ENCODE results near the gene STK39. TPM values are rescaled to one million over a fixed set of nuclear protein-coding genes. Genes with fewer than 3 reads are reported as not detected.

Gene STK39
- total RNA-seq, 2 experiments from 2014 or later, result 33.4 to 34.8 TPM

DNA sequence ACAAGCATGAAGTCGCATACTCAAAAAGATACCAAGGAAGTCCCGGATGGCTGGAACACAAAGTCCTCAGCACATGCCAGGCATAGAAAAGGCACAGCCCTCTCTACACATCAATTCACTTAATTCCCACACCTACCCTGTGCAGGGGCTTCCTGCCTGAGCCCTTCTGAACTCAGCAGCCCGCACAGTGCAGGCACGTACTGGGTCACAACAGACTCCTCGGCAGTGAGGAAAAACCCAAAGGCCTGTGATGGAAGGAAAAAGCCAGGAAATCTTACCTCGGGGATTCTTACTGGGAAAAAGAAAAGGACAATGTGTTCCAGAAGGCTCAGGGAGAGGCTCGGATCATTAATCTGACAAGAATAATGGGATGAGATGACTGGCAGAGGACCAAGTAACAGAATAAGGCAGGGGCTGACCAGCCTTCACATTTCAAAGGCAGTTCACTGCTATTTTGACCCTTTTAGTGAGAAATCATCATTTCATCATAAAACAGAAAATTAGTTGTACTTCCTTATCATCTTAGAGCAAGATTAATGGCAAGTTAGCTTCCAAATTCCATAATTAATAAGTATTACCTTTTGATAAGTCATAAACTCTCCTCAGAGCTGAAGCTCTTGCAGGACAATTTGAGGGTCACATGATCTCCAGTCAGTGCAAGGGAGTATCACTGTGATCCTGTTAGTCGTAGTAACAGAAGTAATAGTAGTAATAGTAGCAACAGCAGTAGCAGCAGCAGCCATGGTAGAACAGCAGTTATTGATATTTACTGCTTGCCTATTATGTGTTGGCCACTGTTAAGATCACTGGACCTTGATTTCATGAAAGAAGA, 87.4 kb downstream of the STK39 start:
- ATAC-seq (no peak), DNase-seq (no peak)
- Mint-ChIP-seq H3K4me1 (ENCODE audit: low read depth) (peaks cover 15% of the 10 kb centered on the region), H3K36me3 (ENCODE audit: low read depth) (peaks cover 18% of the 10 kb centered on the region), H3K4me3 (no peak overlapping the region), H3K27me3 (ENCODE audit: low read depth) (no peaks in the 10 kb centered on the region), H3K27ac (no peak overlapping the region), H3K9me3 (ENCODE audit: insufficient read depth) (no peaks in the 10 kb centered on the region)
- ChIA-PET CTCF (interaction anchor here (1.0 to 2.8 kb wide), 7 partner anchors 10 to 188 kb away, joined by 3 to 28 read pairs (median 3); no protein-coding TSS in a partner anchor), POLR2A (no interaction called here)

GRCh38 chr2:168158586-168158985, 88.8 kb downstream of the STK39 start:
- POLR2A ChIA-PET, result no interaction called here
- CTCF ChIA-PET, result interaction anchor here (1.2 kb wide), 1 partner anchor 43 kb away, joined by 3 read pairs; no protein-coding TSS in a partner anchor
- no peak for DNase-seq
- no peak for ATAC-seq
- no peaks in the 10 kb centered on the region for H3K27me3 Mint-ChIP-seq (ENCODE audit: low read depth)
- peaks cover 11% of the 10 kb centered on the region for H3K36me3 Mint-ChIP-seq (ENCODE audit: low read depth)
- H3K9me3 Mint-ChIP-seq (ENCODE audit: insufficient read depth), result no peaks in the 10 kb centered on the region
- H3K4me3 Mint-ChIP-seq, result no peak overlapping the region
- peaks cover 13% of the 10 kb centered on the region for H3K4me1 Mint-ChIP-seq (ENCODE audit: low read depth)
- no peak overlapping the region for H3K27ac Mint-ChIP-seq

- H3K4me3 Mint-ChIP-seq, result no peak overlapping the region
- CTCF ChIA-PET, result interaction anchor here (1.2 kb wide), 1 partner anchor 43 kb away, joined by 3 read pairs; no protein-coding TSS in a partner anchor
- no peaks in the 10 kb centered on the region for H3K27me3 Mint-ChIP-seq (ENCODE audit: low read depth)
- no peak overlapping the region for H3K27ac Mint-ChIP-seq
- no peak for DNase-seq
- peaks cover 5% of the 10 kb centered on the region for H3K36me3 Mint-ChIP-seq (ENCODE audit: low read depth)
- no peaks in the 10 kb centered on the region for H3K9me3 Mint-ChIP-seq (ENCODE audit: insufficient read depth)
- ATAC-seq, result no peak
- peaks cover 13% of the 10 kb centered on the region for H3K4me1 Mint-ChIP-seq (ENCODE audit: low read depth)
- POLR2A ChIA-PET, result no interaction called here
These were observed 89.5 kb downstream of the STK39 start for GRCh38 chr2:168157926-168158325.

DNA sequence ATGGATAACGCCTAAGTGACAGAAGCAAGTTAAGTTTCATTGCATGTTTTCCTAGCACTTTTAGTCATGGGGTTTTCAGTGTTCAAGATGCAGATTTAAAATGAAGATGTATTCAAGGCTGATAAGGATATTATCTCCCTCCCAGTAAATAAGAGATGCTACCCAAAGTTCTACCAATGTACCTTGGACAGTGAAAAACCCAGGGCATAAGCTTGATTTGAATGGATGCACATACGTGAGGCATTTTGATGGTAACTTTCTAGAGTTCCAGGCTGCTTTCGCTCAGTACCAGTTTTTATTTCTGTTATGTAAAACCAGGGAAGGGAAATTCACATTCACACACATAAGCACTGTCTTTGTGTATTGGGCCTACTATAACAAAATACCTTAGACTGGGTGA, 90.3 kb downstream of the STK39 start:
- DNase-seq (no peak), ATAC-seq (no peak)
- peaks cover 11% of the 10 kb centered on the region for H3K36me3 Mint-ChIP-seq (ENCODE audit: low read depth)
- H3K4me1 Mint-ChIP-seq (ENCODE audit: low read depth), result peaks cover 13% of the 10 kb centered on the region
- ChIA-PET CTCF (interaction anchor here (1.1 to 1.5 kb wide), 5 partner anchors 18 to 180 kb away, joined by 3 to 8 read pairs (median 3); no protein-coding TSS in a partner anchor), POLR2A (no interaction called here)
- no peaks in the 10 kb centered on the region for H3K27me3 Mint-ChIP-seq (ENCODE audit: low read depth)
- H3K27ac Mint-ChIP-seq, result no peak overlapping the region
- no peak overlapping the region for H3K4me3 Mint-ChIP-seq
- H3K9me3 Mint-ChIP-seq (ENCODE audit: insufficient read depth), result no peaks in the 10 kb centered on the region

DNA sequence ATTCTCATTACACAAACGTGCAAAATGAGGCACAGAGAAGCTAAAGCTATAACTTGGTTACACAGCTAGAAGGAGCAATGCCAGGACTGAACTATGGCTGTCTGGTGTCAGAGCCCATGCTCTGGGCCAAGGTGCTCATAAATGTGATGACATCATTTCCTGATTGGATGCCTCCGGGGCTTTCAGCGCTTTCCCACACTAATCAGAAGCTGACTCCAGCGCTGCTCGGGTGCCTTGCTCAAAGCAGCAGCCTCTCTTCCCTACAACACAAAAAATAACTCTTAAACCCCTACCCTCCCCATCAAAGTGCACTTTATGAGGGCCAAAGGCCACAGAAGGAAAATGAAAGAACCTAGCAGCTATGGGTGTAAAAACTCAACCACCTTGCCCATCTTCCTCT, 90.7 kb downstream of the STK39 start:
- no peaks in the 10 kb centered on the region for H3K27me3 Mint-ChIP-seq (ENCODE audit: low read depth)
- no peak overlapping the region for H3K27ac Mint-ChIP-seq
- H3K9me3 Mint-ChIP-seq (ENCODE audit: insufficient read depth), result no peaks in the 10 kb centered on the region
- ChIA-PET POLR2A (no interaction called here), CTCF (interaction anchor here (1.0 to 1.5 kb wide), 6 partner anchors 10 to 180 kb away, joined by 3 to 8 read pairs (median 3); no protein-coding TSS in a partner anchor)
- ATAC-seq (no peak), DNase-seq (no peak)
- peaks cover 14% of the 10 kb centered on the region for H3K36me3 Mint-ChIP-seq (ENCODE audit: low read depth)
- peaks cover 13% of the 10 kb centered on the region for H3K4me1 Mint-ChIP-seq (ENCODE audit: low read depth)
- H3K4me3 Mint-ChIP-seq, result no peak overlapping the region

DNA sequence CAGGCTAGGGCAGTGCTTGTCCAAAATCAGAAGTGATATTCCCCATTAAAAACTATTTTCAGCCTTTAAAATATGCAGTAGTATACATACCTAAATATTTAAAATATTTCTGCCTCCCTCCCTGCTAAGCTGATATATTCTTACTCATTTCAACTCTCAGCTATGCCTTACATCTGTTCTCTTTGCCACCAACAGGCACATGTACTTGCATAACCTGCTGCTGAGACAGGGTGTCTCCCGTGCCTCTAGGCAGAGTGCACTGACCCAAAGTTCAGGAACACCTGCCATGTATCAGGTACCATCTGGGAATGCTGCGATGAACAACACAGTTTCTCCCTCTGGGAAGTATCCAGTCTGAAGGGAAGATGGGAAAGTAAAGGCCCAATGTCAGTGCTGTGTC, 91.7 kb downstream of the STK39 start:
- ChIA-PET CTCF (interaction anchor here (0.8 to 1.1 kb wide), 3 partner anchors 9 to 20 kb away, joined by 3 read pairs; no protein-coding TSS in a partner anchor), POLR2A (no interaction called here)
- Mint-ChIP-seq H3K4me3 (no peak overlapping the region), H3K4me1 (ENCODE audit: low read depth) (peaks cover 13% of the 10 kb centered on the region), H3K36me3 (ENCODE audit: low read depth) (peaks cover 14% of the 10 kb centered on the region), H3K27ac (no peak overlapping the region), H3K27me3 (ENCODE audit: low read depth) (no peaks in the 10 kb centered on the region), H3K9me3 (ENCODE audit: insufficient read depth) (no peaks in the 10 kb centered on the region)
- ATAC-seq (no peak), DNase-seq (no peak)

DNA sequence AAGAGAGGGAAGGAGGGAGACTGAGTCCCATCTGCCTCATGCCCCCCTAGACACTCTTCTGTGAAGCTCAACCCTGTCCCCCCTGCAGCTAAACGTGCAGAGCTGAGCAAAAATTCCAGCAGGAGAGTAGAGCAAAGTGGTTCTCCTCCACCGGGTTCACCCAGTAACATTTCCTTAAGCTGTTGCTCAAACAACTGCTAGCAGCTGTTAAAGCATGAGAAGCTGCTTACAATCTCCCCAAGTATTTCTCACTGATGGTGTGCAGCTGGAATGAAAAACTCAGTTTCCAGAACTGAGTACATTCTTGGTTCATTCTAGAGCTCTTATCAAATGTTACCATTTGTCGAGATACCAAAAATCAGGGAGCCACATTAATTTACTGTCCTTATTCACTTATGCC, 92.3 kb downstream of the STK39 start:
- Mint-ChIP-seq H3K27ac (no peak overlapping the region), H3K4me1 (ENCODE audit: low read depth) (peaks cover 15% of the 10 kb centered on the region), H3K27me3 (ENCODE audit: low read depth) (no peaks in the 10 kb centered on the region), H3K9me3 (ENCODE audit: insufficient read depth) (no peaks in the 10 kb centered on the region), H3K36me3 (ENCODE audit: low read depth) (peaks cover 14% of the 10 kb centered on the region), H3K4me3 (no peak overlapping the region)
- ChIA-PET POLR2A (no interaction called here), CTCF (interaction anchor here (0.8 kb wide), 1 partner anchor 10 kb away, joined by 3 read pairs; no protein-coding TSS in a partner anchor)
- ATAC-seq, result no peak
- no peak for DNase-seq

DNA sequence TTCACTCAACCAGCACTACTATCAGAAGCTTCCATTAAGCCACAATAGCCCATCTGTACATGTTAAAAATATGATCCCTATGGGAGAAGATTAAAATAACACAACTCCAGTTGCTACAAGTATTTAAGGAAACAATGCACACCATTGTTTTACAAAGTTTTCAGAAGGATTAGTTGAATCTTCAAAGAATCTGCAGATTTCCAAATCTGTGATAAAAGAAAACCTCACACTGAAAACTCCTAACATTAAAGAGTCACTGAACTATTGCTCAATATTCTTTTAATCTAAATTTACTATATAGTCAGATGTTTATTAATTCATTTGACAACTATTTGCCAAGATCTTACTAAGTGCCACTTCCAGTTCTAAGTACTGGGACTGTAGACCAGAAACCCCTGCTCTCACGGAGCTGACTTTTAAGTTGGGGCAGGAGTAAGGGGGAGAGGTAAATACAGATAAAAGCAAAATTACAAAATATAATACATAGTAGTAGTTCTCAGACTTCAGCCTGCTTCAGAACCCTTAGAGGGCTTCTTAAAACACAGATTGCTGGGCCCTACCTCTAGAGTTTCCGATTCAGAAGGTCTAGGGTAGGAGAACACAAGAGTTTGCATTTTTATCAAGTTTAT, 94.4 kb downstream of the STK39 start:
- Mint-ChIP-seq H3K36me3 (ENCODE audit: low read depth) (peaks cover 17% of the 10 kb centered on the region), H3K27me3 (ENCODE audit: low read depth) (no peaks in the 10 kb centered on the region), H3K27ac (no peak overlapping the region), H3K9me3 (ENCODE audit: insufficient read depth) (no peaks in the 10 kb centered on the region), H3K4me1 (ENCODE audit: low read depth) (peaks cover 25% of the 10 kb centered on the region), H3K4me3 (no peak overlapping the region)
- no peak for ATAC-seq
- DNase-seq, result no peak
- ChIA-PET POLR2A (no interaction called here), CTCF (no interaction called here)

- Mint-ChIP-seq H3K9me3 (ENCODE audit: insufficient read depth) (no peaks in the 10 kb centered on the region), H3K36me3 (ENCODE audit: low read depth) (peaks cover 12% of the 10 kb centered on the region), H3K4me1 (ENCODE audit: low read depth) (peaks cover 12% of the 10 kb centered on the region), H3K27me3 (ENCODE audit: low read depth) (no peaks in the 10 kb centered on the region), H3K4me3 (no peak overlapping the region), H3K27ac (no peak overlapping the region)
- POLR2A ChIA-PET, result no interaction called here
- no peak for ATAC-seq
- DNase-seq, result no peak
- CTCF ChIA-PET, result no interaction called here
These were observed 97.4 kb downstream of the STK39 start for GRCh38 chr2:168149986-168150385.

GRCh38 chr2:168149150-168149974, 98.0 kb downstream of the STK39 start:
- no peaks in the 10 kb centered on the region for H3K27me3 Mint-ChIP-seq (ENCODE audit: low read depth)
- H3K4me3 Mint-ChIP-seq, result no peak overlapping the region
- ChIA-PET POLR2A (no interaction called here), CTCF (no interaction called here)
- DNase-seq, result no peak
- H3K4me1 Mint-ChIP-seq (ENCODE audit: low read depth), result peaks cover 12% of the 10 kb centered on the region
- peaks cover 15% of the 10 kb centered on the region for H3K36me3 Mint-ChIP-seq (ENCODE audit: low read depth)
- ATAC-seq, result no peak
- H3K27ac Mint-ChIP-seq, result no peak overlapping the region
- H3K9me3 Mint-ChIP-seq (ENCODE audit: insufficient read depth), result no peaks in the 10 kb centered on the region

DNA sequence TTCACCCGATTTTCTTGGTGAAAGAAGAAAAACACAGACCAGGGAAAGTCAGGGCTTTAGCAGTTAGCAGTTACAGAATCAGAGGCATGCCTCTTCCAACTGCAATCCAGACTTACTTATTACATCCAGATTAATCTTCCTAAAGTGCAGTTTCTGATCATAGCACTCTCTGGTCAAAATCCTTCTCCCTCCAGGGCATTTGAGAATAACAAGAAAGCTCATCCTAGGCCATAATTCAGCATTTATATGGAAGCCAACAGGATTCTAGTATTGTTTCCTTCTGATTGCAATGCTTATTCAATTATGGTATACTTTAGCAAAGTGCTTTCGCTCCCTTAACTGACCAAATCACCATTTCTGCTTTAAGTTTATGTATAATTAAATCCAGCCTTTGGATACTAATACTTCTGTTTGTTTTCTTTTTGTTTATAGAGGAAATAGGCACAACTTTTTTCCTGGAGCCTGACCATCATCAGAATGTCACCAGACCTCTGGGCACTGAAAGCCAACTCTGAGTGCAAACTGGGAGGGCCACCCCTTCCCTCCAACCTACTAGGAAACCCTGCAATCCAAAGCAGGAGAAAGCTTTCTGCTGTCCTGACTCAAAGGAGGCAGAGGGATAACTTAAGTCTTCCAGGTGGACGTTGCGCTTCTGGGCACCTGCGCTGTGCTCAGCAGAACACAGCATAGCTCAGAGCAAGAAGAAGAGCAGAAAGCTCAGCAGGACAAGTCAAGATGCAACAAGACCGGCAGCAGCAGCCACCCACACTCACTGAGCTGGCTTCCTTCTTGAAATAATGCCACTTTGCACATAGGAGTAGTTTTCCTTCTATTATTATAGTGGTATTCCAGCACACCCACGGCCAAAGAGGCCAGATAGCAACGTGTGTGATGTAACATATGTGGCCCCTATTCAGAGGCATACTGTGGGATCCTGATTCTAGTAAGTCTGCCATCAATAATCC, 99.3 kb downstream of the STK39 start:
- Mint-ChIP-seq H3K4me3 (no peak overlapping the region), H3K9me3 (ENCODE audit: insufficient read depth) (no peaks in the 10 kb centered on the region), H3K4me1 (ENCODE audit: low read depth) (peaks cover 12% of the 10 kb centered on the region), H3K27me3 (ENCODE audit: low read depth) (no peaks in the 10 kb centered on the region), H3K36me3 (ENCODE audit: low read depth) (peaks cover 15% of the 10 kb centered on the region), H3K27ac (no peak overlapping the region)
- POLR2A ChIA-PET, result no interaction called here
- DNase-seq (no peak), ATAC-seq (no peak)
- CTCF ChIA-PET, result no interaction called here
